Measurements from ENCODE around the gene CBLC.

CBLC gene

GRCh38 chr19:44799627-44800346, 22.1 kb downstream of the CBLC start:
- DNase-seq (ENCODE audit: low spot score): no peak

- peak; percentile 62 for DNase-seq (ENCODE audit: low spot score)
Measured at GRCh38 chr19:44800461-44800860, 22.8 kb downstream of the CBLC start.

GRCh38 chr19:44803442-44804428, 26.0 kb downstream of the CBLC start:
- no peak for DNase-seq (ENCODE audit: low spot score)

GRCh38 chr19:44806291-44806690, 28.6 kb downstream of the CBLC start:
- no peak for DNase-seq (ENCODE audit: low spot score)

GRCh38 chr19:44807162-44807561, 29.5 kb downstream of the CBLC start:
- DNase-seq (ENCODE audit: low spot score): no peak

- no peak for DNase-seq (ENCODE audit: low spot score)
Measured at GRCh38 chr19:44807652-44808462, 30.2 kb downstream of the CBLC start.

- no peak for DNase-seq (ENCODE audit: low spot score)
Measured at GRCh38 chr19:44808463-44809371, 31.0 kb downstream of the CBLC start, which contains the start of gene BCAM. Gene BCAM, plus strand, starts transcription at chr19:44809103. Its CDS starts 22 bp downstream, at chr19:44809125.

- no peak for DNase-seq (ENCODE audit: low spot score)
Measured at GRCh38 chr19:44809577-44810233, 32.0 kb downstream of the CBLC start.

GRCh38 chr19:44810234-44811121, 32.8 kb downstream of the CBLC start:
- DNase-seq (ENCODE audit: low spot score): no peak

- no peak for DNase-seq (ENCODE audit: low spot score)
Measured at GRCh38 chr19:44811122-44811419, 33.4 kb downstream of the CBLC start.

GRCh38 chr19:44812142-44812718, 34.5 kb downstream of the CBLC start:
- no peak for DNase-seq (ENCODE audit: low spot score)

GRCh38 chr19:44813070-44813840, 35.6 kb downstream of the CBLC start:
- no peak for DNase-seq (ENCODE audit: low spot score)

- DNase-seq (ENCODE audit: low spot score): no peak
Measured at GRCh38 chr19:44813841-44814470, 36.3 kb downstream of the CBLC start.

- no peak for DNase-seq (ENCODE audit: low spot score)
Measured at GRCh38 chr19:44814517-44814916, 36.8 kb downstream of the CBLC start.

- no peak for DNase-seq (ENCODE audit: low spot score)
Measured at GRCh38 chr19:44816301-44816700, 38.6 kb downstream of the CBLC start.

- DNase-seq (ENCODE audit: low spot score): no peak
Measured at GRCh38 chr19:44817725-44818465, 40.2 kb downstream of the CBLC start.

Measured in SK-N-DZ (cell line).